DND-41 (cell line): ENCODE data around the gene SMIM11.

Source experiments
- ATAC-seq: fragments of 200-7000 bp; cut with Tn5 transposase; 3 replicates; pipeline ENCODE4 v1.9.1; 2021; ENCODE audit warnings: low read depth; ENCODE audit not compliant: insufficient read depth
- DNase-seq: peaks from one replicate; pipeline ENCODE4 v3.0.0-alpha.2; 2020
- H2AFZ ChIP-seq: 2 replicates; pipeline ENCODE4 v1.6.0; 2012; ENCODE audit warnings: low read depth, low read length
- H3K27ac ChIP-seq: 2 replicates; pipeline ENCODE4 v1.5.1; 2012; ENCODE audit warnings: low read length, inconsistent platforms
- H3K27me3 ChIP-seq: fragments of 200-600 bp; sonication (generic); 2 replicates; pipeline ENCODE4 v1.6.0; 2012; ENCODE audit warnings: low read length, mild to moderate bottlenecking, inconsistent platforms; ENCODE audit not compliant: insufficient read depth, poor library complexity
- H3K36me3 ChIP-seq: 2 replicates; pipeline ENCODE4 v1.5.1; 2012; ENCODE audit warnings: low read length, inconsistent platforms; ENCODE audit not compliant: insufficient read depth
- H3K4me1 ChIP-seq: 2 replicates; pipeline ENCODE4 v1.5.1; 2012; ENCODE audit warnings: mild to moderate bottlenecking, low read length; ENCODE audit not compliant: insufficient read depth
- H3K4me2 ChIP-seq: 2 replicates; pipeline ENCODE4 v1.6.0; 2012; ENCODE audit warnings: mild to moderate bottlenecking, moderate library complexity, low read length, inconsistent platforms; ENCODE audit not compliant: insufficient read depth
- H3K4me3 ChIP-seq, 2 experiments: fragments of 200-600 bp in 1 of 2; shearing (Covaris generic) in 1 of 2; 2 replicates each; pipeline ENCODE4 v1.5.1; 2012 to 2016; ENCODE audit warnings: inconsistent platforms in 2 of 2, low read length in 2 of 2, mild to moderate bottlenecking in 2 of 2, low read depth in 1 of 2, moderate library complexity in 1 of 2
- H3K79me2 ChIP-seq: 2 replicates; pipeline ENCODE4 v1.6.0; 2012; ENCODE audit warnings: low read length, inconsistent platforms; ENCODE audit not compliant: insufficient read depth
- H3K9ac ChIP-seq: 2 replicates; pipeline ENCODE4 v1.6.0; 2012; ENCODE audit warnings: low read depth, mild to moderate bottlenecking, inconsistent platforms, low read length, moderate library complexity
- H3K9me3 ChIP-seq: 2 replicates; pipeline ENCODE4 v1.5.1; 2012; ENCODE audit warnings: low read length, moderate library complexity, mild to moderate bottlenecking, inconsistent platforms; ENCODE audit not compliant: insufficient read depth, severe bottlenecking
- H4K20me1 ChIP-seq: 2 replicates; pipeline ENCODE4 v1.6.0; 2012; ENCODE audit warnings: low read length; ENCODE audit not compliant: insufficient read depth
- CTCF ChIP-seq: IDR thresholded peaks from 2 replicates; pipeline ENCODE4 v1.5.1; 2012; ENCODE audit warnings: borderline replicate concordance, low read length, moderate library complexity, mild to moderate bottlenecking; ENCODE audit not compliant: poor library complexity, severe bottlenecking; ENCODE audit errors: extremely low read depth
- EZH2 ChIP-seq: IDR thresholded peaks from 3 replicates; pipeline ENCODE4 v1.6.1; 2012; ENCODE audit warnings: borderline replicate concordance, low read depth, mild to moderate bottlenecking, moderate library complexity, low read length, inconsistent platforms; ENCODE audit not compliant: severe bottlenecking

SMIM11 gene

GRCh38 chr21:34351786-34352241 lies 23.5 kb upstream of the SMIM11 start:
- no peak overlapping the region for H2AFZ ChIP-seq
- no peaks in the 10 kb centered on the region for H3K4me1 ChIP-seq
- no peaks in the 10 kb centered on the region for H3K27me3 ChIP-seq
- DNase-seq, result peak; percentile 60
- H4K20me1 ChIP-seq, result no peaks in the 10 kb centered on the region
- ATAC-seq, result peak; percentile 91
- no peak for TF ChIP-seq EZH2
- peak; percentile 76 for TF ChIP-seq CTCF
- no peak overlapping the region for H3K4me2 ChIP-seq
- H3K36me3 ChIP-seq, result no peaks in the 10 kb centered on the region
- H3K9me3 ChIP-seq, result no peaks in the 10 kb centered on the region
- no peak overlapping the region for H3K27ac ChIP-seq
- no peak overlapping the region for H3K4me3 ChIP-seq
- H3K9ac ChIP-seq, result no peak overlapping the region
- H3K79me2 ChIP-seq, result no peaks in the 10 kb centered on the region

- Histone ChIP-seq H3K27ac (no peak overlapping the region), H2AFZ (no peak overlapping the region), H3K79me2 (no peaks in the 10 kb centered on the region), H3K9ac (no peak overlapping the region), H4K20me1 (no peaks in the 10 kb centered on the region), H3K9me3 (no peaks in the 10 kb centered on the region), H3K36me3 (no peaks in the 10 kb centered on the region), H3K4me1 (no peaks in the 10 kb centered on the region), H3K4me2 (no peak overlapping the region), H3K4me3 (no peak overlapping the region), H3K27me3 (no peaks in the 10 kb centered on the region)
- TF ChIP-seq CTCF (no peak), EZH2 (no peak)
- DNase-seq (no peak), ATAC-seq (no peak)
Observed at GRCh38 chr21:34352556-34352955, 22.8 kb upstream of the SMIM11 start.

GRCh38 chr21:34353182-34353581 lies 22.1 kb upstream of the SMIM11 start:
- Histone ChIP-seq H3K4me1 (no peaks in the 10 kb centered on the region), H3K4me3 (no peak overlapping the region), H4K20me1 (no peaks in the 10 kb centered on the region), H2AFZ (no peak overlapping the region), H3K27me3 (no peaks in the 10 kb centered on the region), H3K27ac (no peak overlapping the region), H3K36me3 (no peaks in the 10 kb centered on the region), H3K4me2 (no peak overlapping the region), H3K9me3 (no peaks in the 10 kb centered on the region), H3K79me2 (no peaks in the 10 kb centered on the region), H3K9ac (no peak overlapping the region)
- no peak for DNase-seq
- TF ChIP-seq CTCF, result no peak
- no peak for TF ChIP-seq EZH2
- ATAC-seq, result no peak

GRCh38 chr21:34354836-34355235 lies 20.5 kb upstream of the SMIM11 start:
- Histone ChIP-seq H2AFZ (no peak overlapping the region), H3K4me3 (no peak overlapping the region), H3K27ac (no peak overlapping the region), H3K79me2 (no peaks in the 10 kb centered on the region), H3K4me2 (no peak overlapping the region), H3K9me3 (no peaks in the 10 kb centered on the region), H3K36me3 (no peaks in the 10 kb centered on the region), H3K4me1 (no peaks in the 10 kb centered on the region), H4K20me1 (no peaks in the 10 kb centered on the region), H3K9ac (no peak overlapping the region), H3K27me3 (no peaks in the 10 kb centered on the region)
- TF ChIP-seq EZH2 (no peak), CTCF (no peak)
- no peak for DNase-seq
- no peak for ATAC-seq
